A549 (cell line): Measurements from ENCODE around the gene CARD11. TPM values are rescaled to one million over a fixed set of nuclear protein-coding genes. Genes with fewer than 3 reads are reported as not detected.

ENCODE experiments used
- ATAC-seq, 2 experiments: fragments of 200-7000 bp in 1 of 2; fragments of >200 bp in 1 of 2; cut with Nextera tagmentation in 1 of 2; cut with Tn5 transposase in 1 of 2; 3 replicates each; pipeline versions ENCODE4 v1.8.0 to v1.9.1; 2018 to 2020; ENCODE audit warnings: mild to moderate bottlenecking in 1 of 2, moderate library complexity in 1 of 2
- CTCF ChIA-PET: fragments of 300-600 bp; sonication (Branson Sonifier 250); formaldehyde crosslinking; extraction: SDS; loops from one replicate; lab custom pipeline; 2021; ENCODE audit warnings: antibody characterized with exemption, inconsistent platforms; lab: Yijun Ruan, JAX
- POLR2A ChIA-PET: fragments of 350-600 bp; formaldehyde crosslinking; extraction: SDS; loops from one replicate; lab custom pipeline; 2021; ENCODE audit warnings: antibody characterized with exemption, inconsistent platforms; lab: Yijun Ruan, JAX
- DNase-seq, 2 experiments: peaks; one replicate each; pipeline versions ENCODE4 v3.0.0 to v3.0.0-alpha.2; 2011 to 2016; ENCODE audit warnings: low read depth in 1 of 2, low spot score in 1 of 2
- FAIRE-seq: peaks from 2 replicates; lab custom pipeline; 2011; peaks lifted over from hg19 to GRCh38; lab: Jason Lieb, UNC
- H3K27ac ChIP-seq, 2 experiments: fragments of >200 bp; sonication (Bioruptor Twin); formaldehyde crosslinking; 3 replicates each; pipeline ENCODE4 v1.5.1; 2016 to 2017
- H3K4me1 ChIP-seq: fragments of >200 bp; sonication (Bioruptor Twin); formaldehyde crosslinking; 3 replicates; pipeline ENCODE4 v1.6.1; 2016
- H3K4me2 ChIP-seq: fragments of >200 bp; sonication (Bioruptor Twin); formaldehyde crosslinking; 3 replicates; pipeline ENCODE4 v1.6.1; 2016
- H3K4me3 ChIP-seq: fragments of >200 bp; sonication (Bioruptor Twin); formaldehyde crosslinking; 3 replicates; pipeline ENCODE4 v1.5.1; 2016
- H3K9me3 ChIP-seq: fragments of >200 bp; sonication (Bioruptor Twin); formaldehyde crosslinking; 3 replicates; pipeline ENCODE4 v1.6.1; 2016
- ATOH8 ChIP-seq: fragments of 250-450 bp; sonication (Bioruptor Pico); IDR thresholded peaks from 2 replicates; pipeline ENCODE4 v1.5.0; 2020; ENCODE audit warnings: low read depth, mild to moderate bottlenecking, moderate library complexity
- CHD2 ChIP-seq: fragments of 150-350 bp; IDR thresholded peaks from 2 replicates; pipeline ENCODE4 v1.6.1; 2014; ENCODE audit warnings: low read length; ENCODE audit not compliant: partially characterized antibody
- CHD4 ChIP-seq: fragments of 200-600 bp; sonication (generic); IDR thresholded peaks from 2 replicates; pipeline ENCODE4 v1.6.1; 2016; ENCODE audit warnings: antibody characterized with exemption, mild to moderate bottlenecking, borderline replicate concordance
- EHF ChIP-seq: fragments of 250-450 bp; sonication (Bioruptor Pico); IDR thresholded peaks from 2 replicates; pipeline ENCODE4 v1.5.0; 2020; ENCODE audit warnings: mild to moderate bottlenecking
- EP300 ChIP-seq, 2 experiments: fragments of >200 bp; sonication (Bioruptor Twin); formaldehyde crosslinking; IDR thresholded peaks; 2 replicates in 1 of 2; 3 replicates in 1 of 2; pipeline ENCODE4 v1.6.1; 2016 to 2017
- FOSB ChIP-seq: fragments of 250-450 bp; sonication (Bioruptor Pico); IDR thresholded peaks from 2 replicates; pipeline ENCODE4 v1.5.0; 2020; ENCODE audit warnings: mild to moderate bottlenecking, moderate library complexity
- FOXS1 ChIP-seq: fragments of 250-450 bp; sonication (Bioruptor Pico); IDR thresholded peaks from 2 replicates; pipeline ENCODE4 v1.5.0; 2020; ENCODE audit warnings: mild to moderate bottlenecking, moderate library complexity
- GATA3 ChIP-seq: IDR thresholded peaks from 2 replicates; pipeline ENCODE4 v1.6.1; 2012; ENCODE audit warnings: borderline replicate concordance
- JUN ChIP-seq, 2 experiments: fragments of >200 bp; sonication (Bioruptor Twin); formaldehyde crosslinking; IDR thresholded peaks; 2 replicates in 1 of 2; 3 replicates in 1 of 2; pipeline ENCODE4 v1.6.1; 2016 to 2017
- KDM5A ChIP-seq: fragments of 200-600 bp; sonication (generic); IDR thresholded peaks from 2 replicates; pipeline ENCODE4 v1.6.1; 2016; ENCODE audit warnings: antibody characterized with exemption, mild to moderate bottlenecking
- MAFK ChIP-seq: fragments of 450-650 bp; IDR thresholded peaks from 2 replicates; pipeline ENCODE4 v1.6.1; 2014; ENCODE audit not compliant: partially characterized antibody
- NR3C1 ChIP-seq: fragments of >200 bp; sonication (Bioruptor Twin); formaldehyde crosslinking; IDR thresholded peaks from 3 replicates; pipeline ENCODE4 v1.6.1; 2017
- RAD21 ChIP-seq, 2 experiments: fragments of >200 bp in 1 of 2; sonication (Bioruptor Twin) in 1 of 2; formaldehyde crosslinking in 1 of 2; IDR thresholded peaks in 1 of 2; conservative IDR thresholded peaks in 1 of 2; 2 replicates in 1 of 2; 3 replicates in 1 of 2; pipeline ENCODE4 v1.6.1; 2012 to 2018; ENCODE audit warnings: inconsistent platforms in 1 of 2
- RARB ChIP-seq: fragments of 250-450 bp; sonication (Bioruptor Pico); IDR thresholded peaks from 2 replicates; pipeline ENCODE4 v1.8.0; 2021; ENCODE audit warnings: mild to moderate bottlenecking, moderate library complexity
- REST ChIP-seq: fragments of 200-600 bp; sonication (generic); IDR thresholded peaks from 2 replicates; pipeline ENCODE4 v1.6.1; 2016; ENCODE audit warnings: antibody characterized with exemption, mild to moderate bottlenecking, moderate library complexity
- TFCP2L1 ChIP-seq: fragments of 250-450 bp; sonication (Bioruptor Pico); IDR thresholded peaks from 2 replicates; pipeline ENCODE4 v1.5.0; 2021; ENCODE audit warnings: mild to moderate bottlenecking
- TP53 ChIP-seq: fragments of 250-450 bp; sonication (Bioruptor Pico); IDR thresholded peaks from 2 replicates; pipeline ENCODE4 v1.5.0; 2021; ENCODE audit warnings: mild to moderate bottlenecking, moderate library complexity
- ZC3H11A ChIP-seq: fragments of 450-650 bp; IDR thresholded peaks from 2 replicates; pipeline ENCODE4 v1.6.1; 2014; ENCODE audit warnings: antibody characterized with exemption, mild to moderate bottlenecking
- ZFP36 ChIP-seq: fragments of 450-650 bp; IDR thresholded peaks from 2 replicates; pipeline ENCODE4 v1.6.1; 2014; ENCODE audit warnings: borderline replicate concordance; ENCODE audit not compliant: partially characterized antibody
- whole genome bisulfite sequencing: methylation state at CpG from one replicate; pipeline ENCODE4 v1.1.6; 2017; ENCODE audit errors: missing lambda C conversion rate; 5-methylcytosine and 5-hydroxymethylcytosine counted together
- polyA plus RNA-seq, 4 experiments: library from polyadenylated mRNA; depleted of rRNA in 3 of 4; stranded (reverse); fragments of >200 nt; fragmentation: RNase III in 1 of 4; extraction: RNeasy Plus Mini Kit Qiagen cat#74134 plus additional on column Dnase treatment in 1 of 4; gene quantifications; 2 replicates in 3 of 4; 3 replicates in 1 of 4; pipeline ENCODE4 v1.2.3, GENCODE V29; 2011 to 2017

Gene CARD11
- polyA plus RNA-seq, 2 of the 4 experiments (the other 2 are of a cell fraction) = 0.48 to 1.1 TPM

- TF ChIP-seq ATOH8 (CRISPR knock-in tag) (no peak), ZFP36 (no peak), KDM5A (no peak)
These were observed 113.2 kb downstream of the CARD11 start (continued) for GRCh38 chr7:2930310-2931033.

- DNase-seq (no peak), FAIRE-seq (no peak), ATAC-seq (no peak)
- TF ChIP-seq TP53 (CRISPR knock-in tag) (no peak), FOXS1 (no peak), REST (no peak)
- CTCF ChIA-PET = interaction anchor here (1.4 to 2.1 kb wide), 3 partner anchors 17 to 43 kb away, joined by 3 to 6 read pairs (median 4); no protein-coding TSS in a partner anchor
- Histone ChIP-seq H3K4me1 (peaks cover 14% of the 10 kb centered on the region), H3K4me2 (no peak overlapping the region), H3K9me3 (no peaks in the 10 kb centered on the region), H3K4me3 (no peak overlapping the region), H3K27ac (no peak overlapping the region)
- POLR2A ChIA-PET = no interaction called here
- WGBS = 77% methylated on average over 19 of the region's 26 CpGs
These were observed 114.1 kb downstream of the CARD11 start for GRCh38 chr7:2929321-2930201.

- Histone ChIP-seq H3K4me2 (no peak overlapping the region), H3K9me3 (no peaks in the 10 kb centered on the region), H3K4me1 (peaks cover 6% of the 10 kb centered on the region), H3K27ac (no peak overlapping the region), H3K4me3 (no peak overlapping the region)
- no peak for FAIRE-seq
- CTCF ChIA-PET = interaction anchor here (1.4 to 2.1 kb wide), 3 partner anchors 17 to 42 kb away, joined by 3 to 6 read pairs (median 4); no protein-coding TSS in a partner anchor
- POLR2A ChIA-PET = no interaction called here
- TF ChIP-seq CHD4 = no peak
- no peak for TF ChIP-seq NR3C1
- TF ChIP-seq ZC3H11A = no peak
- TF ChIP-seq RAD21 (conservative IDR thresholded peaks at IDR 0.05 in 1 of 2, IDR thresholded peaks at IDR 0.05 in 1 of 2) = no peak
- TF ChIP-seq JUN (IDR thresholded peaks at IDR 0.05) = no peak
- no peak for TF ChIP-seq FOXS1
- TF ChIP-seq EP300 (IDR thresholded peaks at IDR 0.05) = no peak
- no peak for TF ChIP-seq RARB (CRISPR knock-in tag)
- TF ChIP-seq EHF (CRISPR knock-in tag) = no peak
- no peak for TF ChIP-seq GATA3
- no peak for TF ChIP-seq FOSB (CRISPR knock-in tag)
- TF ChIP-seq ATOH8 (CRISPR knock-in tag) = no peak
- TF ChIP-seq MAFK = no peak
- TF ChIP-seq TFCP2L1 = no peak
- no peak for TF ChIP-seq CHD2
- DNase-seq = no peak
- WGBS = 81% methylated on average over 23 of the region's 35 CpGs
- ATAC-seq = no peak
These were observed 114.9 kb downstream of the CARD11 start for GRCh38 chr7:2928613-2929311.
